NCI-H1092 treated with DMSO at 0.1 percent for 48 hours (cell line): ENCODE results near the gene ZNF432.
"Not testable (repeated sequence)": the region's sequence is repeated elsewhere in the genome, so short reads cannot be mapped to it uniquely, and the experiment has no call there.

ENCODE experiments used
- DNase-seq: peaks from one replicate; lab custom pipeline; 2025; lab: John Stamatoyannopoulos, UW

Gene ZNF432

GRCh38 chr19:52048555-52049501, at the start of gene ZNF432:
TSS of gene ZNF432 (minus strand) at chr19:52048838. CDS start at chr19:52046868, 1,970 bp downstream.
- DNase-seq, result peak; percentile 85

DNA sequence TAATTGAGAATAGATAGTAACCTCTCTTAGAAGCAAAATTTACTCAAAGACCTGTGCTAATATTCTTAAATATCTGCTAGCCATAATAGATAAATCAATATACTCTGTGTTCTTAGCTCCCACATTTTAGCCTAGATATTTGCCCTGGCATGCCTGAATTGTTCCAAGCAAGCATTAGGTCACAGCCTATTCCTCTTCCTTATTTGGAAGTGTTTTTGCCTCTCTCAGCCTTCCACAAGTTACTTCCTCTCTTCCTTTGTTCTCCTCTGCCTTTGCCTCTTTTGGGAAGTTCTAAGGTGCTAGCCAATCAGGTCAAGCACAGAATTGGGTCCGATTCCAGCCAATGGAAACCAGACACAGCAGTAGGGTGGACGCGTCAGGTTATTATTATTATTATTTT, 47.8 kb upstream of the ZNF432 start:
- DNase-seq, result not testable (repeated sequence)

- peak; percentile 65 for DNase-seq
Measured at GRCh38 chr19:52095172-52096014, 46.8 kb upstream of the ZNF432 start, which contains the start of gene ZNF841. TSS of gene ZNF841 (minus strand) at chr19:52095765. CDS start at chr19:52084801, 10,964 bp downstream.

DNA sequence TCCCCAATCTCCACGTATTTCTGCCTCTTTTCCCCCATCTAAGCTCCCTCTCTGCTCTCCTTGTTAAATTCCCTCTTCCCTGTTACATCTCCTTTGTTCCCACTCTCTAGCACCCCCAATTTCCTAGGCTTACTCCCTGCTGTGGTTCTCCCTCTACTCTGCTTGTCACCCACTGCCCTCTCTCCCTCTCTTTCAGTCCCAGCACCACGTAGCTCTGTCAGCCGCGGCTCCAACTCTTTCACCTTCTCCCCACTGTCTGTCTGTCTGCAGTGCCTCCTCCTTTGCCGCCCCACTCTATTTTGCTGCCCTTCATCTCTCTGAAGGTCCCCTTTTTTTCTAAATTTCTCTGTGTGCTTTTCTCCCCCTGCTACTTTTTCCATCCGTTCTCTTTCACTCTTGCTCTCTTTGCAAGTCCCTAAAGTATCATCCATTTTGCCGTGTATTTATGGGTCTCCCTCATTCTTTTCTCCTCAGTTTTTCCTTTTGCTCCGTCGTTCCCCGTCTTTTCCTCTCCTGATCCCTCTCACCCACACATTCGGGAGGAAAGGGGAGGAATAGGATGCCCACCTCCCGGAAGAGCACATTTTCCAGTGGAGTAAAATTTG, 46.0 kb upstream of the ZNF432 start:
- no peak for DNase-seq

- DNase-seq, result no peak
Measured at GRCh38 chr19:52086481-52086880, 37.8 kb upstream of the ZNF432 start.

DNA sequence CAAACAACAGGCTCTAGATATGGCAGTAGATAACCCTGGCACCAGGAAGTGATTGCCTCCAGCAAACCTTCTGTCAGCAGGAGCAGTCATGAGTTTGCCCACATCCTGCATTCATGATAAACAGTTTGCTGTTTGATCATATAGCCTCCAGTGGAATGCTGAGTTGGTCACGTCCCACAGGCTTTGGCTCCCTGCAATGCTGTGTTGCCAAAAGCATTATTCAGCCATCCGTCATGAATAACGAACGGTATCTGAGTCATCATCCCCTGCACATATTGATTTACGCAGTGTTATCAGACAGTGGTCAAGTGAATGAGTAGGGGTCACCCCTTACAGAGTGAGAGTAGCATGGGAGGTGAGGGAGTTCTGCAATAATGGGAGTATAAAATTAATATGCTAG, 21.9 kb upstream of the ZNF432 start:
- no peak for DNase-seq

GRCh38 chr19:52069653-52070052, 21.0 kb upstream of the ZNF432 start:
- no peak for DNase-seq

GRCh38 chr19:52066258-52066863, 17.7 kb upstream of the ZNF432 start:
- DNase-seq, result no peak

- no peak for DNase-seq
Measured at GRCh38 chr19:52065399-52065798, 16.8 kb upstream of the ZNF432 start.

DNA sequence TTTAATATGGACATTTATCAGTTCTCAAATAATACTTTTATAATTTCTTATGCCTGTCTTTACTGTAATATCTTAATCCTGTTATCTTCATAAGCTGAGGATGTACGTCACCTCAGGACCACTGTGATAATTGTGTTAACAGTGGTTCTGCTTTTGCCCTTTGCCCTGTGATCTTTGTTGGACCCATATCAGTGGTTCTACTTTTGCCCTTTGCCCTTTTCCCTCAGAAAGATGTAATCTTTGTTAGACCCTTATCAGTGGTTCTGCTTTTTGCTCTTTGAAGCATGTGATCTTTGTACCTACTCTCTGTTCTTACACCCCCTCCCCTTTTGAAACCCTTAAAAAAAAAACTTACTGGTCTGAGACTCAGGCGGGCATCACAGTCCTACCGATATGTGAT, 7.8 kb upstream of the ZNF432 start:
- not testable (repeated sequence) for DNase-seq

- DNase-seq, result not testable (repeated sequence)
Measured at GRCh38 chr19:52051736-52052135, 3.1 kb upstream of the ZNF432 start.

DNA sequence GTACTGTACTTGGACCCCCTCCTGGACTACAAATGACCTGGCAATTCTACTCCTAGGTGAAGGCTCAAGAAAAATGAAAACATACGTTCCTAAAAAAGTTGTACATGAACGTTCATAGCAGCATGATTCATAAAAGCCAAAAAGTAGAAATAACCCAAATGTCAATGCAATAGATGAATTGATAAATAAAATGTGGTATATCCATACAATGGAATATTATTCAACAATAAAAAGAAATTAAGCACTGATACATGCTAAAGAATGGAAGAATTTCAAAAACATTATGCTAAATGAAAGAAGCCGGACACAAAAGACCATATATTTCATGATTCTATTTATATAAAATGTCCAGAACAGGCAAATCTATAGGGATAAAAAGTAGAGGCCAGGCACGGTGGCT, 9.5 kb downstream of the ZNF432 start:
- DNase-seq, result no peak

GRCh38 chr19:52034051-52034728, 14.4 kb downstream of the ZNF432 start:
- no peak for DNase-seq

GRCh38 chr19:52028780-52029123, 19.9 kb downstream of the ZNF432 start:
- DNase-seq, result no peak

GRCh38 chr19:52028027-52028779, 20.4 kb downstream of the ZNF432 start, which contains the start of gene ZNF614:
TSS of gene ZNF614 (minus strand) at chr19:52028379. CDS start at chr19:52025745, 2,634 bp downstream.
- DNase-seq, result peak; percentile 84

DNA sequence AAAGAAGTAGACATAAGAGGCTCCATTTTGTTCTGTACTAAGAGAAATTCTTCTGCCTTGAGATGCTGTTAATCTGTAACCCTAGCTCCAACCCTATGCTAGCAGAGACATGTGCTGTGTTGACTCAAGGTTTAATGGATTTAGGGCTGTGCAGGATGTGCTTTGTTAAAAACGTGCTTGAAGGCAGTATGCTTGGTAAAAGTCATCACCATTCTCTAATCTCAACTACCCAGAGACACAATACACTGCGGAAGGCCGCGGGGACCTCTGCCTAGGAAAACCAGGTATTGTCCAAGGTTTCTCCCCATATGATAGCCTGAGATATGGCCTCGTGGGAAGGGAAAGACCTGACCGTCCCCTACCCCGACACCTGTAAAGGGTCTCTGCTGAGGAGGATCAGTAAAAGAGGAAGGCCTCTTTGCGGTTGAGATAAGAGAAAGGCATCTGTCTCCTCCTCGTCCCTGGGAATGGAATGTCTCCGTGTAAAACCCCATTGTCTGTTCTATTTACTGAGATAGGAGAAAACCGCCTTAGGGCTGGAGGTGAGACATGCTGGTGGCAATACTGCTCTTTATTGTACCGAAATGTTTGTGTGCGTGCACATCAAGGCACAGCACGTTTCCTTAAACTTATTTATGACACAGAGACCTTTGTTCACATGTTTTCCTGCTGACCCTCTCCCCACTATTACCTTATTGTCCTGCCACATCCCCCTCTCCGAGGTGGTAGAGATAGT, 22.2 kb downstream of the ZNF432 start:
- not testable (repeated sequence) for DNase-seq

DNA sequence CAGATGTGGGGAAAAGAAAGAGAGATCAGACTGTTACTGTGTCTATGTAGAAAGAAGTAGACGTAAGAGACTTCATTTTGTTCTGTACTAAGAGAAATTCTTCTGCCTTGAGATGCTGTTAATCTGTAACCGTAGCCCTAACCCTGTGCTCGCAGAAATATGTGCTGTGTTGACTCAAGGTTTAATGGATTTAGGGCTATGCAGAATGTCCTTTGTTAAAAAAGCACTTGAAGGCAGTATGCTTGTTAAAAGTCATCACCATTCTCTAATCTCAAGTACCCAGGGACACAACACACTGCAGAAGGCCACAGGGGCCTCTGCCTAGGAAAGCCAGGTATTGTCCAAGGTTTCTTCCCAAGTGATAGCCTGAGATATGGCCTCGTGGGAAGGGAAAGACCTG, 24.2 kb downstream of the ZNF432 start:
- not testable (repeated sequence) for DNase-seq

DNA sequence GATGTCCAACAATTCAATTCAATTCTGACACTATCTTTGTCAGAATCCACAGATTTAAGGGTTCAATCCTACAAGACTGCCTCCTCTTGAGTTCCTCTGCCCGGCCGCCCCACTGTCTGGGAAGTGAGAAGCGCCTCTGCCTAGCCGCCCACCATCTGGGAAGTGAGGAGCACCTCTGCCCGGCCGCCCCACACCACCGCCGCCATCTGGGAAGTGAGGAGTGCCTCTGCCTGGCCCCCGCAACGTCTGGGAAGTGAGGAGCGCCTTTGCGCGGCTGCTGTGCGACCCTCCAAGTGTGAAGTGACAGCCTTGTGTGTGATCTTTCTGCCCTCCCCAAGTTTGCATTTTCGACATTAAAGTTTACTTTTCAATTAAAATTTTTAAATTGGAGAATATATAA, 26.4 kb downstream of the ZNF432 start:
- no peak for DNase-seq

GRCh38 chr19:52020506-52020905, 28.1 kb downstream of the ZNF432 start:
- DNase-seq, result no peak

- DNase-seq, result no peak
Measured at GRCh38 chr19:52010674-52011073, 38.0 kb downstream of the ZNF432 start.
